Retina (tissue), 1 donor: Measurements from ENCODE around the gene SAMSN1.

Experiments
- DNase-seq: peaks from one replicate; pipeline ENCODE4 v3.0.0-alpha.2; 2016

SAMSN1 gene

DNA sequence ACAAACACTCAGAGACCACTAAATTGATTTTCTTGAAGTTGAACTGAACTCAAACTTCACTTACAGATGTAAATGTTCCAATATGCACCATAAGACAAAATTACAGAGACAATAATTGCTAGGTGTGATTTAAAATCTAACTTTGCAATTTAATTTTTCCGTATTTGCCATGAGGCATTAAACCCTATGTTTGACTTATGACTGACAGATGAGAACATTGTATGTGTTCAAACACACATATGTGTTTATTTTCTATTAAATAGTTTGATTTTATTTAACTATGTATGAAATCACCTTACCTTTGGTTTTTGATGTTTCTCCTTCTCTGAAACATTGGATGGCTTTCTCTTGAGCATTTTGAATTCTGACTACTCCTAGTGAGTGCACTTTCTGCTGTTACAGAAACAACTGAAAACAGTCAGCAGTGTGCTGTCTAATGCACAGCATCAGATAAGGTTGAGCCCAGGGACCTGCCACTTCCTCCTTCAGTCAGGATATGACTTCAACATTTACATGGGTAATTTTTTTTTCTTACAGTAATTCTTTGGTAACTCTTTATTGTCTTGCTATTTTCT is at the start of gene SAMSN1:
SAMSN1 (minus strand) TSS at position 410 of the 575 bp plus-strand sequence; CDS start at position 356, 54 bp downstream.
- DNase-seq, result no peak

DNA sequence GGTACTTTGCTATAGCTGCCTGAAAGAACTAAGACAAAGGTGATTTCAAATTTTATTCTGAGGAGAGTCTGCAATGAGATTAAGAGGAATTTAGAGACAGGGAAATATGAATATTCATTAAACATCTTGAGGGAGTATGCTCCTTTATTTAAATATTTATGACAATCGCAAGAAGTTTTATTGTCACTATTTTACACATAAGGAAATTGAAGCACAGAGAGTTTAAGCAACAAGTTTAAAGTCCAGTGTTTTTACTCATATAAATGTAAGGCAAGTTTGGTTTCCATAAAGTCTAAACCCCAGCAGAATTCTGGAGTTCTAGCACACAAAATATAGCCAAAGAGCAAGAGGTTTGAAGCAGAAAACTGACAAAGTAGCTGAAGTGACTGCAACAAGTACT is 49.3 kb upstream of the SAMSN1 start:
- DNase-seq, result no peak

DNA sequence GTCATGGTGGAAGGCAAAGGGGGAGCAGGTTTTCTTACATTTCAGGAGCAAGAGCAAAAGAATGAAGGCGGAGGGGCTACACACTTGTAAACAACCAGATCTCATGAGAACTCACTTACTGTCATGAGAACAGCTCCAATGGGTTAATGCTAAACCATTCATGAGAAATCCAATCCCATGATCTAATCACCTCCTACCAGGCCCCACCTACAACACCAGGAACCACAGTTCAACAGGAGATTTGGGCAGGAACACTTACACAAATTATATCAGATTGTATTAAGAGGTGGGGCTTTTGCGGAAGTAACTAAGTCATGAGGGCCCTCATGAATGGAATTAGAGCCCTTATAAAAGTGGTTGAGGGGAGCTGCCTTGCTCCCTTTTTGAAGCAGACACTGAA is 48.9 kb upstream of the SAMSN1 start:
- DNase-seq, result no peak

DNA sequence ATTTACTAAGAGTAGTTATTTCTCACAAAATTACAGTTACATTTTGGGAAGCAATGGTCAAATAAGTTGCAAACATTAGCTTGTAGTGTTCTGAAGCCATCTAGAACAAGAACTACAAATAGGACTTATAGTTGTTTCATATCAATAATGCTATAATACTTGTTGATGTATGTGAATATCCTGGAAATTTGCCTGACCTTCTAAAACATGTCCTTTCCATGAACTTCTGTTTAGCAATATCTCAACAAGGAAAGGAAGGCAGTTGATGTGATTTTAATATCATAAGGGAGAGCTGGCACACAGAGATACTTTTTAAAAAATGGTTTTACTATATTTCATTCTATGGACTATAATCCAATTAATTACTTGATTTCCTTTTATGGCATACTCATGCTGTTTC is 47.1 kb upstream of the SAMSN1 start:
- DNase-seq, result no peak

DNA sequence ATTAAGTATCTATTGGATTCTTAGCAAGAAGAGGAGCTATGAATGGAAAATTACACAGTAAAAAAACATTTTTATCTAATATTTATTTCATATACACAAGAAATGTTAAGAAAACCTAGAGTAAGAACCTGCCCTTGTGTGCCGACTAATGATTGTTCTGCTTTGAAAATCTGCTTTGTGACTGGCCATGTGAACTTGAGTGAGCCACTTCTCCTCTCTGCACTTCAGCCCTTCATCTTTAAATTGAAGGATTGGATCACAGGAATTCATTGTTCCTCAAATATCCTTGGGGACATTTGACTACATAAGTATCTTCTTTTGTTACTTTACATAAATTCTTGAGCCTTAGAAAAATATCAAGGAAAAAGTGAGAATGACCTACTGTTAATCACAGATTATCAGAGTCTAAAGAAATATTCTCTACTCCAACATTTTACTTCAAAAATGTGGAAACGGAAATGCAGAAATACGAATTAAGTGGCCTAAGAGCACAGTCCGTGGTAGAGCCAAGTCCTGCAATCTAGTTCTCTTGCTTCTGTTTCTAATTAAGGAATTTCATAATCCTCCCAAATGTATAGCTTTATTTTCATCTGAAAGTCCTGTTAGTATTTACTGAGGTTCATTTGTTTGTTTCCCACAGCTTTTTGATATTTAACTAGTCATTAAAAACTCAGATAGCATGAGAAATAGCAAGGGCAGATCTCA is 46.3 kb upstream of the SAMSN1 start:
- DNase-seq, result no peak

DNA sequence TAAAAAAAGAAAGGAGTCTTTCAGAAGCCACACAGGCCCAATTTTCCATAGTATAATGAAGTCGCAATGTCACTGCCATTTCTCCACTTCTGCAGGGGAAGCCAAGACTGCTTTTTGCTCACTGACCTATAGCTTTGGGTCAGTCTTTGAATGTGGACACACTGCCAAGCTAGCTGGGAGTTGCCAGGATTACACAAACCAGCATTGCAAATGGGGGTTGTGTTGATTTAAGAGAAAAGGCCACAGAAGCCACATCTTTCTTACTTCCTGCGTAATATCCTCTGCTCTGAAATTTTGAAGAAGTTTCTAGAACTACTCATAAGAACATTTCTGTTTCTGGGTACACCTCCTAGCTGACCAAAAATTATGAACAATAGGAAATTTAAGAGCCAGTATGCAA is 45.8 kb upstream of the SAMSN1 start:
- no peak for DNase-seq

DNA sequence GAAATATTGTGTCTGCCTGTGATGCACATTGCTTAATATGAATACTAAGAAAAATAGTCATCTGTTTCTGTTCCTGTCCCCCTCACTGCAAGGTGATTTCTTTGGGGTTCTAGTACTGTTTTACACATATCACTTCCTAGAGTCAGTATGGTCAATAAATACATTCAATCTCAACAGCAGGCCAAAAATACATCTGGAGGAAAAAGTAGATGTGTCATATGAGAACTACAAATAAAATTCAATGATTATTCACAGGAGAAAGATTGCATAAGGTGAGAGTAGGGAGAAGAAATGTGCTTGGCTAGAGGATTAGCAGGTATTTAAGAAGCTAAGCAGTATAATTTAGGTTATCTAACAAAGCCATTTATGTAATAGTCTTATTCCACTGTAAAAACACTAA is 45.3 kb upstream of the SAMSN1 start:
- DNase-seq, result no peak

DNA sequence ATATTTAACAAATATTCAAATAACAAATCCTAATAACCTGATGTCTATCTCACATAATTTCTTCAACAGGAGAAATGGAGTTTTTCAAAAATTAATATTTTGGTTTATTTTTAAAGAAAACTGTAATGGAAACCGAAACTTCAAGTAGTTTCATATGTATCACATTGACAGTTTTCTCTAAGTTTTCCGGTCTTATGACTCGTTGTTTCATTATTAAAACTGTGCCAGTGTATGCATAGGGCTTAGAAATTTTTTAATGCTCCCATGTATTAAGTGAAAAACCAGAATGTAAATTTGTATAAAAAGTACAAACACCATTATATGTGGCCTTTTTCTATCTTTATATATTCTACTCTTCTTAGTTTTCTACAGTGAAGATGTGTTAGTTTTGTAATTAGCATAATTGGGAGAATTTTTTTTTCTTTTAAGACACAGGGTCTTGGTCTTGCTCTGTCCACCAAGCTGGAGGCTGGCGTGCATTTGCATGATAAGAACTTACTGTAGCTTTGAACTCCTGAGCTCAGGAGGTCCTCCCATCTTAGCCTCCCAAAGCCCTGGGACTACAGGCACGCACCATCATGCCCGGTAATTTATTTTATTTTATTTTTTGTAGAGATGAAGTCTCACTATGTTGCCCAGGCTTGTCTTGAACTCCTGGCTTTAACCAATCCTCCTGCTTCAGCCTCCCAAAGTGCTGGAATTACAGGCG is 43.9 kb upstream of the SAMSN1 start:
- no peak for DNase-seq

DNA sequence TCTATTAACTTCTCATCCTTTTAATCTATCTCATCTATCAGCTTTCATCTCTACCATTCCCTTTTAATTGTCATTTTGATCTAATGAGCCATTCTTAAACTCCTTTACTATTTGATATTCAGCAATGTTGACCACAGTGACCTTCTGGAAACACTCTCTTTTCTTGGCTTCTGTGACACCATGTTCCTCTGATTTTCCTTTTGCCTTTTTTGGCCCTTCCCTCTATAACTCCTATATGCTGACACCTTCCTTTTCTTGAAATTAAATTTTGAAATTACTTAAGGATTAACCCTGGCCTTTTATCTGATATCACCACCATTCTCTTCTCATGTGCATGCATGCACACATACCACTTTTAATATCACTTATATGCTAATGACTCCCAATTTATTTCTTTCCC is 41.2 kb upstream of the SAMSN1 start:
- no peak for DNase-seq

DNA sequence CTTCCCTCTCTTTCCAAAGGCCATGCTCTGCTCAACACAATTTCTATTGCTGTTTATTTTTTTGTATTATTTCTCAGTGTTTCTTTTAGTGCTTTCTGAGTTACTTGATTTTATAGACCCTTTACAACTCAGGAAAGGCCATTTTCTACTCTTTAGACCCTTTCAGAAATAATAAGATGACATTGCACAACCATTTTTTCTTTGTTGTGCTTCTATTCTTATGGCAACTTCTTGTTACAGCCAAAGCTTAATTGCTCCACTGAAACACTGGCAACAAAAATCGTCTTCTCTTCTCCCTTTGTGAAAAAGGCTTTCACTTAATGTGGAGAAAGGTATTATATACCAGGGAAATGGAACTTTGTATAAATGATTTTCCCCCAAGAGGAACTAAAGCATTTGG is 39.0 kb upstream of the SAMSN1 start:
- DNase-seq, result no peak

DNA sequence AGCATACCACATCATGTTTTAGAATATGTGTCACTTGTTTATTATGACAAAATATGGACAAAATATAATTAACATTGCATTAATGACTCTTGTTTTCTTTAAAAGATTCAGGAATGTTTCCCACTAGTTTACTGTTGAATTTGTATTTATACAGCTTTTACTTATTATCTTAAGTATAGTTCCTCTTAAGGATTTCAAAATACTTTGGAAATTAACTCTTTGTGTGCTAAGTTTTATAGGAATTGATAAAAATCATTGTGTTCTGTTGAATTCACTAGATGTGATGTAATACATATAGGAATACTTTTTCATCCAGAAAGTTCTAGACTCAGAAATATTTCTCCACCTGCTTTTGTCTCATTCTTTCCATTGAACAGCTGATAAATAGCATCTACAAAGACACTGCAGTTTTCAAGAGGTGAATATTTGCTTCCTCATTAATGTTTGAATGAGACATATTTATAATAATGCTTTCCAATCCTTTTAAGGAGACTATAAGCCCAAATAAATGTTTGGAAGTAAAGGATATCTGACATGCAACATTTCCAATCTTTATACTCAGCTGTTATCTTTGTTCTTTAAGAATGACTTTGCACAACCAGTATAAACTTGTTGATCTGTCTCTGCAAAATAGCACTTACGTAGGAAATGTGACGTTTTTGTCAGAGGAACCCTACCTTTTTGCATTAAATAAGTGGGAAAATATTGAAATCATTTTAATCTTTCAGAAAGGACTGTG is 38.4 kb upstream of the SAMSN1 start:
- DNase-seq, result no peak

DNA sequence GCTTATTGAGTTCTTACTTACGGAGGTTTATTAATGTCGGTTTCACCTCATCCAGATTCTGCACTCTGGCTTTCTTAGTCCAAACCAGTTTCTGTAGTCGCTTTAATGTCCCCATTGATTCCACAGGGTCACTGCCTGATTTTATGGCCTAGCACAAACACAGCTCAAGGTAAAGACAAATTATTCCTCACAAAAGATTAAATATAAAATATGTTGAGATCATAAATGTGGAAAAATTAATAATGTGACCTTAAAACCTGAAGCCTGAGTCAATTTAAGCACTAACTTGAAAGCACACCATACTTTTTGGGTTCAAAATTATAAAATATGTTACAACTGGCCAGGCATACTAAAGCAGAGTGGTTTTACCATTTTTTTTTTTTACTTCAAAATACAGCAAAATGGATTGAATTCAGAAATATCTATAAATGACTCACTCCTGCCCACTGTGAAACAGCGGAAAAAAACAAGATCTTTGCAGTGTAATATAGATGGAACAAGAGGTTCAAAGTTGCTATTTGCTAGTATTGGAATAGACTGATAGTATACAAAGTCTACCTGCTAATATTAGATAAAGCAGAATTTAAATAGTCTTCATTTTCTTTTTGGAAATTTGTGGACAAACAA is 37.6 kb upstream of the SAMSN1 start:
- DNase-seq, result no peak

DNA sequence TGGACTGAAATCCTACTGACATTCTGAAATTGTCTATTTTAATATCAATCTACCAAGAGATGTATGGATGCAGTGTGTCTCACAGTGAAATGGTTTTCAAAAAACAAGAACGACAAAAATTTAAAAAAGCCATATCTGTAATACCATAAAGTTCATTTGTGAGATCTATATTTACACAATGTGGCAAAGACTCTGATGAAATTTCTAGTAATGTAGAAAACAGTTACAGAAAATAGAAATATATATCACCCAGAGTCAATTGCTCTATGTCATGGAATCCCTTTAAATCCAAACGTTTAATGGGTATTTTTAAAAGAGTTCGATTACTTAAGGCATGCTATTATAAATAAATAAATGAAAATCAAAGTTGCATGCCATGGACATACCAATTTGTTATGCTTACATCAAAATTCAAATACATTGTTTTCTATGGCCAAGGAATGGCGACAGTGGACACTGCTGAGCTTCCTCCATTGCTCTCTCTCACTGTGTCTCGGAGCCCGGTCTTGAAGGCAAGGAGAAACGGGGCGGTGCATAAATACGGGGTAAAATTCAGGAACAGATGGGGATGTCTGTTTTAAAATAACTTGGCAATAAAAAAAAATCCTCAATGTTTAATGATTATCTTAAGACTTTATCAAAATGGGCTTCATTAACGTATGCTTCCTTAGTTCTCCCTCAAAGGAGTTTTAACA is 37.0 kb upstream of the SAMSN1 start:
- DNase-seq, result no peak

DNA sequence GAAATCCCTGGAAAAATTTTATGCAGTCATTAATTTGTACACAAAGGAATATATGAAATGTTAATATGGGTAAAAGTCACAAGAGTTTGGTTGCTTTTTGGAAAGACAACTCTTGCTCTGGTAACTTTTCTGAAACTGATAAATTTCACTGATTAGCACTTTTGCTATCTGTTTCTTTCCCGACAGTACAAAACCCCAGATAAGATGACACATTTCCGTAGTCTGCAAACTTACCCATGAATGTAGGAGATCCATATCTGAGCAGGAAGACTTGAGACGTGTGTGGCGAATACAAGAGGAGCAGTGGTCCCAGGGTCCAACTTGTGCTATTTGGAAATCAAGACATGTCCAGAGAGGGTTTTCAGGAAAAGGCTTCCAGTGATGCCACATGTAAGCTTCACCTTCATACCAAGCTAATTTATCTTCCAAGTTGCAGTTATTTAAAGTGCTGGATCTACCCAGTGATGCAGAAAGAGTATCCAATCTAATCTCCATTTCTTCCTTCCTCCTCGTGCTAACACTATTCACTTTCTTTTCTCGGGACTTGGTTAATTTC is 35.9 kb upstream of the SAMSN1 start:
- DNase-seq, result no peak

DNA sequence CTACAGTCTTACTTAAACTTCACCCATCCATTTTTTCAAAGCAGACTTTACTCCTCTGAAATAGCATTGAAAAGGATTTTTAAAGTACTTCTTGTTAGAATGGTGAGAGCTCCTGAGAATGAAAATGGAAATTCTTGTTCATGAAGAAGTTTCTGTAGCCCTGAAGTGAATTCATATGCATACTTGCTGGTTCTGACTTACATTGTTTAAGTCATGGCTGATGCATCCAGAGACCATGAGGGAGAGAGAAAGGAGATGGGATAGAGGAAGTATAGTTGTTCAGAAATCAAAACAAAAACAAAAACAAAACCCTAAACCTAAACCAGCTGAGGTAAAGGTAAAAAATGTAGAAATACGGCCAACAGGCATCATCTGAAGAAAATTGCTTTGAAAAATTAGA is 27.1 kb upstream of the SAMSN1 start:
- DNase-seq, result no peak

DNA sequence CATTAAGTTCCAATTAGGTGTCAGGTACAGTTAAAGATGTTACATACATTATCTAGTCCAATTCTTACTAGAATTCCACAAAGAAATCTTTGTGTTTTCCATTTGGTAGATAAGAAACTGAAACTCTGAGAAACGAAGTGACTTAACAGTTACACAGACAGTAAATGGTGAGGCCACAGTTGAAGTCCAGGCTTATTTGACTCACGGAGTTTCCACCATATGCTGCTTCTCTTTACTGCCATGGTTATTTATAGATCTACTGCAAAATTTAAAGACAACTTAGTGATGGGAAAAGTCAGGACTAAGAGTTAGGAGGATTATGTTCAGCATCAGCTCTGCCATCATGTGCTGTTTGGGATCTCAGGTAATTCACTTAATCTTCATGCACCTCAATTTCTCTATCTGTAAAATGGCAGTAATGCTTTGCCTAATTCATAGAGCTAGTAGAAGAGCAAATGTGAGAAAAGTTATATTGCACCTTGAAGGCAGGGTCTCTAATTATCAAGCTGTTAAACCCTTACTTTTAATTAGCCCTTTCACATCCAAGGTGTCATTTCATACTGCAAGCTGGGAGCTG is 26.2 kb upstream of the SAMSN1 start:
- no peak for DNase-seq

DNA sequence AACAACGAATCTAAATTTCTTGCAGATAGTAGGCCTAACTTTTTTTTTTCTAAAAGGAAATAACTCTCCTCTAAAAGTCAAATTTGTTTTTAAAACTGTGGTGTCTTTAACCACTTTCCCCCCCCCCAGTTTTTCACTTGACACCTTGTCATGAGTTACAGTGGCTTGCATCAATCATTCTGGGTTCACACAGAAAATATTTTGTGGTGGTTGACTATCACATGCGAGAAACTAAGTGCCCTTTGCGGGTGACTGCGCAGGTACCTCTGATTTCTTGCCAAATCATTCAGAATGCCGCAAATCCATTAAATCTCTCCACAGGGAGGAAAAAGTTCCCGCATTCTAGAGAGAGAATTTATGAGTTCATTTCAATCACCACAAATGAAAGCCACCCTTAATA is 23.8 kb upstream of the SAMSN1 start:
- no peak for DNase-seq

DNA sequence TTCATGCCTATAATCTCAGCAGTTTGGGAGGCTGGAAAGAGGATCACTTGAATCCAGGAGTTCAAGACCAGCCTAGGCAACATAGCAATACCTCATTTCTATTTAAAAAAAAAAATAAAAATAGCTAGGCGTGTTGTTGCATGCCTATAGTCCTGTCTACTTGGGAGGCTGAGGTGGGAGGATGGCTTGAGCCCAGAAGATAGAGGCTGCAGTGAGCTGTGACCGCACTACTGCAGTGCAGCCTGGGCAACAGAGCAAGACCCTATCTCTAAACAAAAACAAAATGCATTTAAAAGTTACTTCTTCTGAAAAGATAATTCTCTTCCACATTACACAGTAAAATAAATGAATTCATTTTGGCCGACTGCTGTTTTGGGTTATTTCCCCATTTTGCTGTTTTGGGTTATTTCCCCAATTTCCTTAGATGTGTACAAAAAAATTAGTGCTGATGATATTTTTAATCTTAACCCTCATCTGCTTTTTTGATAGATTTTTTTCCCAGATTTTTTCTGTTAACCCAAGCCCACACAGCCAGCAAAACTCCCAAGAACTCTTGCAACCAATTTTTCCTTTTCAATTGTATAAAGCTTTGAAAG is 23.0 kb upstream of the SAMSN1 start:
- DNase-seq, result no peak

DNA sequence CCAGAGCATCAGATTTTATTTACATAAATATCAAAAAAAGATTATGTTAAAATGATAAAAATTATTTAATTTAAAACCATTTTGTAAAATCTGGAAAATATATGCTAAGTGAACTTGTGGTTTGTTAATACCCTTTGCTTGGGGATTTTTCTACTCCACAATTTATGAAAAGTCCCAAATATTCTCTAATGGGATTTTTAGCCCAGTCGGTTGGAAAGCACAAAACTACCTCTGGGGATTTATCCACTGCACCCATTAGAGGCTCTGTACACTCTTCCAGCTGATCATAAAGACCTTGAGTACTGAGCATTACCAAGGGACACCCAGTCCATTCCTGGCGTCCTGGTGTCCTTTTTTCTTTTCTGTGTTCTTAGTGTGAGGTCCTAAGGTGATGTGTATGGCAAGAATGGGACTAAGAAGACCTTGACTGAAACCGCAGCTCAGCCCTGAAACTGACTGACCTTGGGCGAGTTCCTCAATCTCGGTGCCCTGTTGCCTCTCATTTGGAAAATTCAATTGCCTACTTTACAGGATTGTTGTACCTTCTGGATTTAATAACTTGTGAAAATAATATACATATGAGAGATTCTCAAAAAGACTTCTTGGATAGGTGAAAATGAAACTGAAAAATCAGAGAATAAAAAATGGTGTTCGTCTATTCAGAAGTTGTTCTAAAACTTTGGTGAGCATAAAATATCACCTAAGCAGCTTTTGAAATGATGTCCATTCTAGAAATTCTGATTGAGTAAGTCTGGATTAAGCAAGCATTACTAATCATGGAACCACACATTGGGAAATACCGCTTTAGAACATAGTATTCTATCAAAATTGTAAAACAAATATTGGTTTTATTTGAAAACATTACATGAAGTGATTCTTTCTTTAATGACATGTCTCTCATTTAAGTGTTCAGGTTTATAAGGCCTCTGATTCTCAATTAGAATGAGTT is 21.5 kb upstream of the SAMSN1 start:
- no peak for DNase-seq

DNA sequence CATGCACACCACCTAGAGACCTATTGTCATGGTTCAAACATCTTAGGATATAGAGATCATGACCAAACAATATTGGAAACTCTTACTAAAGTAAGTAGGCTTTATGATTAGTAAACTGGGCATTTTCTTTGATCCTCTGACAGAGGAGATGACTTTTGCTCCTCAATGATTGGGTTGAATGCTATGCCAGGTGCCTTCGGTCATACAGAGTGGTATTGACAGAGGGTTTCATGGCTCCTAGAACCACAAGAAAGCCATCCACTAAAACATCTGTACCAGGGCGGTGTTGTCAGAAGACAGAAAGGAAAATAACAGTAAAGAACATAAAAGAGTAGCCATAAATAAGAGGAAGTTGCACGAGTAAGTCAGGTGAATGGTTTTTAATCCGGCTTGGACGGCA is 20.8 kb upstream of the SAMSN1 start:
- no peak for DNase-seq
